HG03342 (cell line): ENCODE measurements around the gene AGAP2.
A peak's percentile ranks its signal among the peaks of the same experiment; 100 is the strongest.

Experiments
- ATAC-seq: cut with Tn5 transposase; IDR thresholded peaks from one replicate; pipeline ENCODE4 v1.9.1; 2021; ENCODE audit warnings: mild to moderate bottlenecking, moderate library complexity; ENCODE audit not compliant: unreplicated experiment

Gene AGAP2

GRCh38 chr12:57754411-57755193 is 16.1 kb upstream of the AGAP2 start, which contains the start of gene MARCHF9:
TSS of gene MARCHF9 (plus strand) at chr12:57755103. CDS start at chr12:57755529, 426 bp downstream.
- ATAC-seq, result peak; percentile 27

GRCh38 chr12:57753756-57754337 is 15.3 kb upstream of the AGAP2 start:
- no peak for ATAC-seq

GRCh38 chr12:57752668-57753000 is 14.1 kb upstream of the AGAP2 start:
- no peak for ATAC-seq

- peak; percentile 73 for ATAC-seq
Observed at GRCh38 chr12:57751788-57752667, 13.5 kb upstream of the AGAP2 start, which contains the start of gene CDK4. TSS of gene CDK4 (minus strand) at chr12:57752310. CDS start at chr12:57751717, 593 bp downstream.

GRCh38 chr12:57751432-57751787 is 12.9 kb upstream of the AGAP2 start:
- ATAC-seq, result no peak

- ATAC-seq, result no peak
Observed at GRCh38 chr12:57750561-57751431, 12.3 kb upstream of the AGAP2 start.

- ATAC-seq, result no peak
Observed at GRCh38 chr12:57749061-57749460, 10.5 kb upstream of the AGAP2 start.

GRCh38 chr12:57746025-57746424 is 7.5 kb upstream of the AGAP2 start:
- no peak for ATAC-seq

GRCh38 chr12:57745485-57745881 is 6.9 kb upstream of the AGAP2 start:
- no peak for ATAC-seq

- ATAC-seq, result peak; percentile 78
Observed at GRCh38 chr12:57744777-57745484, 6.4 kb upstream of the AGAP2 start, which contains the start of gene TSPAN31. TSS of gene TSPAN31 (plus strand) at chr12:57745039. CDS start at chr12:57745155, 116 bp downstream.

- ATAC-seq, result peak; percentile 37
Observed at GRCh38 chr12:57744194-57744776, 5.7 kb upstream of the AGAP2 start.

GRCh38 chr12:57743769-57744168 is 5.2 kb upstream of the AGAP2 start:
- no peak for ATAC-seq

- peak; percentile 49 for ATAC-seq
Observed at GRCh38 chr12:57741844-57742738, 3.5 kb upstream of the AGAP2 start.

GRCh38 chr12:57741413-57741789 is 2.9 kb upstream of the AGAP2 start:
- ATAC-seq, result no peak

GRCh38 chr12:57740656-57741412 is 2.3 kb upstream of the AGAP2 start:
- peak; percentile 54 for ATAC-seq

- no peak for ATAC-seq
Observed at GRCh38 chr12:57739914-57740538, 1.5 kb upstream of the AGAP2 start.

- ATAC-seq, result no peak
Observed at GRCh38 chr12:57739387-57739786, 845 bp upstream of the AGAP2 start.
